H54 (cell line): ENCODE measurements around the gene ME2.
A peak's percentile ranks its signal among the peaks of the same experiment; 100 is the strongest.
"Not testable (repeated sequence)": the region's sequence is repeated elsewhere in the genome, so short reads cannot be mapped to it uniquely, and the experiment has no call there.

Experiments
- DNase-seq: peaks from one replicate; pipeline ENCODE4 v3.0.0; 2011; ENCODE audit warnings: low spot score, mixed read lengths; ENCODE audit not compliant: insufficient read length
- FAIRE-seq: peaks from 3 replicates; lab custom pipeline; 2011; peaks lifted over from hg19 to GRCh38; lab: Jason Lieb, UNC
- POLR2A ChIP-seq: IDR thresholded peaks from 2 replicates; pipeline ENCODE4 v1.6.1; 2011; ENCODE audit warnings: low read depth, mild to moderate bottlenecking, low read length

Gene ME2

GRCh38 chr18:50878345-50879301 is at the start of gene ME2:
TSS of gene ME2 (plus strand) at chr18:50879118. CDS start at chr18:50895821, 16,703 bp downstream.
- DNase-seq (peak; percentile 66), FAIRE-seq (no peak)
- TF ChIP-seq POLR2A, result peak; percentile 75

DNA sequence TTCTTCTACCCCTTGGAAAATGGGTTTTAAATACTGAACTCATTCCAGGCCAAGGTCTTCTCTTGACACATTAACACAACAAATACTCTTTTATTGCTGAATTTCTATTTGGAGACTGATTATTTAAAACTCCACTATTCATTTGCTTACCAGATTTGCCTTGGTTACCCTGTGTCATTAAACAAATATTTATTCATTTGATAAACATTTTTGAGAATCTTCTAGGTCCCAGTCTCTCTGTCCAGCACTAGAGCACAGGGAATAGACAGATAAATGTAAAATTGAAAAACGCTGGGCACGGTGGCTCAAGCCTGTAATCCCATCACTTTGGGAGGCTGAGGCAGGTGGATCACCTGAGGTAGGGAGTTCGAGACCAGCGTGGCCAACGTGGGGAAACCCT is 49.3 kb upstream of the ME2 start:
- DNase-seq, result no peak
- no peak for TF ChIP-seq POLR2A
- FAIRE-seq, result no peak

GRCh38 chr18:50830544-50830943 is 48.4 kb upstream of the ME2 start:
- TF ChIP-seq POLR2A, result no peak
- DNase-seq (no peak), FAIRE-seq (no peak)

GRCh38 chr18:50832754-50833153 is 46.2 kb upstream of the ME2 start:
- FAIRE-seq (no peak), DNase-seq (no peak)
- no peak for TF ChIP-seq POLR2A

- not testable (repeated sequence) for DNase-seq, FAIRE-seq
These were observed 45.4 kb upstream of the ME2 start for GRCh38 chr18:50833496-50833895.

- no peak for TF ChIP-seq POLR2A
- no peak for DNase-seq
- peak; percentile 36 for FAIRE-seq
These were observed 42.4 kb upstream of the ME2 start for GRCh38 chr18:50836521-50836957.

DNA sequence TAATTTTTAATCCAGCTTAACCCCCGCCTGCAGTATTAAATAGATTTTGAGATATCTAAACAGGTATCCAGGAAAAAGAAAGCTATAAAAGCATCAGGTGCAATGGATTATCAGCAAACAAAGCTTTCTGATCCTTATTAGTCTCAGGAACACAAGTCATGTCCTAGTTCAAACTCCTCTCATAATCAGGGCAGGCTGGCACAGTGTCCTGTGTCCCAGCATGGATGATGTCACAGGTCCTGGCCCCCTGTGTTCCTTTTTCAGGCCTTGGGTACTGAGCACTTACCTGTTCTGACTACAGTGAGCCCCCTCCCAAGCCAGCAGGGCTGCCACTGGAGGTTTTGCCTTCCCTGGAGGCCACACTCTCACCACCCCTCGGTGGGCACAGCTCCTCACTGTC is 39.6 kb upstream of the ME2 start:
- no peak for TF ChIP-seq POLR2A
- DNase-seq (no peak), FAIRE-seq (no peak)

DNA sequence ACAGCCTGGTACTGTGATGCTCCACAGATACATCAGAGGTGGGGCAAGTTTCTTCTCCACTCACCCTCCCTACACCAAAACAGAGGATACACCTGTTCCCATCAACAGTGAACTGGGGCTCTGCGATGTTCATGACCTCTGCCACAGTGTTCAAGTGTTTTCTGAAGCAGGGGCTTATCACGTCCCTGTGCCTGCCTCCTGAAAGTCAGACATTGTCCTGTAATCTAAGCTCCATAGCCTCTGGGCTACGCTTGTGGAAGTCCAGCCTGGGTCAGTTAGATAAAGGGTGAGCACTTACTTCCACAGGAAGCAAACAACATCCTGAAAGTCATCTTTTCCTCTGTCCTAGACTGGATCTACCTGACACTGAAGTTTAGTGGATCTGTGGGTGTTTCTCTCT is 38.9 kb upstream of the ME2 start:
- DNase-seq (no peak), FAIRE-seq (no peak)
- no peak for TF ChIP-seq POLR2A

- FAIRE-seq, result no peak
- no peak for DNase-seq
- no peak for TF ChIP-seq POLR2A
These were observed 36.1 kb upstream of the ME2 start for GRCh38 chr18:50842846-50843245.

GRCh38 chr18:50844554-50844953 is 34.4 kb upstream of the ME2 start:
- DNase-seq (no peak), FAIRE-seq (no peak)
- TF ChIP-seq POLR2A, result no peak

DNA sequence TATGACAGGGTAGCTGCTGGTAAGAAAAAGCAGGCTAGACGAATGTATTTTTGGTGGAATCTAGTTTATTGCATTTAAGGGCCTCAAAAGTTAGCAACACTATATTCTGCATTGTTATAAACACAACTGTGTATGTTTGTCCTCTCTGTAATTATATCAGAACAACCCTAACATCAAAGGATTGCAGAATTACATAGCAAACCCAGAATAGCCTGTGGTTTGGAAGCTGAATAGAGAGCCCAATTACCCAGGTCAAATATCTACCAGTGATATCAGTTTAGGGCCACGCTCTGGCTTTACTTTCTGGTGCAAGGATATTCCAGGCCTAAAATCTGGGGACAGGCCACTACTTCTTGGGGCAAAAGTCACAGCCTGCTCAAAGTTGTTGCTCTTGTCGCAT is 34.0 kb upstream of the ME2 start:
- DNase-seq, result no peak
- FAIRE-seq, result no peak
- no peak for TF ChIP-seq POLR2A

DNA sequence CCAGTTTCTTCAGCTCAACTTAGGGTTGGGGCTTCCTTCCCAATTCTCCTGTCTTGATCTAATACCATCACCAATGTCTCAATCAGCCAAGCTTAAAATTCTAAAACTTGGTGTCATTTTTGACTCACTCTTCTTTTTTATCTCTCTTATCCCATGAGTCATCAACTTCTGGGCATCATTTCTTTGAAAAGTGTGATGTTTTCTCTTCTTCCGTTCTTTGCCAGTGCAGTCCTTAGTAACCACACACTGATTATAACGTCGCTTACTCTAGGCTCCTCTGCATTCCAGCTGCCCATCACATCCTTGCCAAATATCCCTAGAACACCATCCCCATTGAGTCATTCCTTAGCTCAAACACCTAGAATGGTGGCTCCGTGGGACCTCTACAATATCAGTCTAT is 31.7 kb upstream of the ME2 start:
- TF ChIP-seq POLR2A, result no peak
- no peak for FAIRE-seq
- no peak for DNase-seq

GRCh38 chr18:50848061-50848551 is 30.8 kb upstream of the ME2 start:
- TF ChIP-seq POLR2A, result no peak
- DNase-seq (no peak), FAIRE-seq (no peak)

DNA sequence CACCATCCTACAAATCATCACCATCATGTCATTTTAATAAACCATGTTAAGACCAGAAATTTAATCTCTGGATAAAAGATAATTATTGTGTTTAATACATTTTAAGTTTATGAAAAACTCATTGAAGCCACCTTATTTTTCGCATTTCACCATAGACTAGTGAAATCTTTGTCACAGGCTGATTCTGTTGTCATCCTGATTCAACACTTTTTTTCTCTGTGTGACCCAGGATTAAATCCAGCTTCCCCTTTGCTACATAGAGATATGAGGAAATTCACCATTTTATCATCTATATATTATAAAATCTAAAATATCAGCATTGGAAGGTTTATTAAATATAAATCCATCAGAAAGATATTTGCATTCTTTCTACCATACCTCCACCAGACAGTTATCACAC is 29.9 kb upstream of the ME2 start:
- DNase-seq (no peak), FAIRE-seq (no peak)
- TF ChIP-seq POLR2A, result no peak

DNA sequence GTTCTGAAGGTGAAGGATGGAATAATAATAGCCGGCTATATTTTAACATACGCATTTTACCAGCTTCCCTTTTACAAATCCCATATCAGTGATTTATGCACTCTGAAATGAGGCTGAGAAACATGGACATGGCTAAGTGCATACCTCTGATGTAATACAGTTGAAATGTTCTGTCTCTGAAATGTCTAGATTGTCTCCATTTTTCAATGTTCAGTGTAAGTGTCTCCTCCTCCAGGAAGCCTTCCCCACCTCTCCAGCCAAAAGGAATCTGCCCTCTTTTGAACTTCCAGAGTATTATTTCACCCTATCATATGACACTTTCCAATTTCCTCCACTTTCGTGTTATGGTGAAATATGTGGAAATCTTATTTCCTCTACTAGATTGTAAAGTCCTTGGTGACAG is 29.5 kb upstream of the ME2 start:
- TF ChIP-seq POLR2A, result no peak
- DNase-seq (no peak), FAIRE-seq (no peak)
